Erythroblast (primary cell): ENCODE results near the gene RCOR3.

Experiments used
- GATA1 ChIP-seq: IDR thresholded peaks from 2 replicates; pipeline ENCODE4 v1.6.1; 2011; ENCODE audit warnings: low read depth, mild to moderate bottlenecking, control low read depth, low read length, moderate library complexity
- POLR2A ChIP-seq: IDR thresholded peaks from 2 replicates; pipeline ENCODE4 v1.6.1; 2011; ENCODE audit warnings: mild to moderate bottlenecking, low read length

DNA sequence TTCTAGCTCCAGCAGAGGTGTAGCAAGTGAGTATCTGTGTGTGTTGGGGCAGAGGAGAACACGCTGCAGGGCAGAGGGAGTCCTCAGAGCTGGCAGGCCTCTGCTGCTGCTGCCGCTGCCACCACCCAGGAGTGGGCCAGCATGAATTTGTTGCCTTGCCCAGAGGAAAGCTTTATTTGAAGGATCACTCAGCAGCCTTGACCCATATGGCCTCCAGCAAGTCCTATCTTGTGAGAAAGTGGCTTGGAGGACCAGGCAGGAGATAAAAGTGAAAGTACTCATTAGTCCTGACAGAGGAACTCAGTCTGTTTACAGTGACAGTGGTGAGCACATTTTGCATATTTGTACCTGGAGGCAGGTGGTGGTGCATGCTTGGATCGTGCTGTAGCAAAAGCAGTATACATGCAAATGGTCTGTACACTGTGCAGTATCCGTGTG lies 70.6 kb downstream of the RCOR3 start:
- TF ChIP-seq POLR2A (no peak), GATA1 (no peak)
